Ishikawa (cell line): ENCODE results near the gene DCLRE1A.

Experiments used
- CEBPB ChIP-seq: IDR thresholded peaks from 2 replicates; pipeline ENCODE4 v1.6.1; 2012
- CREB1 ChIP-seq: IDR thresholded peaks from 2 replicates; pipeline ENCODE4 v1.6.1; 2012; ENCODE audit warnings: low read depth
- EGR1 ChIP-seq: IDR thresholded peaks from 2 replicates; pipeline ENCODE4 v1.6.1; 2012
- EP300 ChIP-seq: IDR thresholded peaks from 2 replicates; pipeline ENCODE4 v1.6.1; 2012; ENCODE audit warnings: borderline replicate concordance
- FOXM1 ChIP-seq: IDR thresholded peaks from 2 replicates; pipeline ENCODE4 v1.6.1; 2012; ENCODE audit warnings: low read depth, borderline replicate concordance
- MAX ChIP-seq: IDR thresholded peaks from 2 replicates; pipeline ENCODE4 v1.6.1; 2012
- NFIC ChIP-seq: IDR thresholded peaks from 2 replicates; pipeline ENCODE4 v1.6.1; 2012
- RAD21 ChIP-seq: IDR thresholded peaks from 2 replicates; pipeline ENCODE4 v1.6.1; 2012; ENCODE audit warnings: low read depth
- REST ChIP-seq: IDR thresholded peaks from 2 replicates; pipeline ENCODE4 v1.6.1; 2012; ENCODE audit warnings: low read depth, mild to moderate bottlenecking
- TAF1 ChIP-seq: IDR thresholded peaks from 2 replicates; pipeline ENCODE4 v1.6.1; 2012; ENCODE audit warnings: low read depth, mild to moderate bottlenecking
- TCF12 ChIP-seq: IDR thresholded peaks from 2 replicates; pipeline ENCODE4 v1.6.1; 2012; ENCODE audit warnings: low read depth
- TEAD4 ChIP-seq: IDR thresholded peaks from 2 replicates; pipeline ENCODE4 v1.6.1; 2012
- USF1 ChIP-seq: IDR thresholded peaks from 2 replicates; pipeline ENCODE4 v1.6.1; 2012
- YY1 ChIP-seq: IDR thresholded peaks from 2 replicates; pipeline ENCODE4 v1.6.1; 2012; ENCODE audit warnings: low read depth
- ZBTB7A ChIP-seq: IDR thresholded peaks from 2 replicates; pipeline ENCODE4 v1.6.1; 2012; ENCODE audit warnings: low read depth

The DCLRE1A gene

GRCh38 chr10:113854013-113854760 lies at the start of gene DCLRE1A, which contains the start of gene NHLRC2:
TSS of gene DCLRE1A (minus strand) at chr10:113854082. CDS start at chr10:113853182, 900 bp downstream.
TSS of gene NHLRC2 (plus strand) at chr10:113854661. CDS start at chr10:113854873, 212 bp downstream.
- 0 out of 2 replicates have a peak, but pooled peaks have one; percentile 10 for TF ChIP-seq REST
- peak; percentile 74 for TF ChIP-seq FOXM1
- TF ChIP-seq CREB1: no peak
- peak; percentile 78 for TF ChIP-seq MAX
- 0 out of 2 replicates have a peak, but pooled peaks have one; percentile 6 for TF ChIP-seq TEAD4
- peak; percentile 86 for TF ChIP-seq ZBTB7A
- no peak for TF ChIP-seq EGR1
- peak; percentile 72 for TF ChIP-seq EP300
- TF ChIP-seq TAF1: peak; percentile 69; the same call in 1 of the 2 replicates
- peak; percentile 19; the same call in 1 of the 2 replicates for TF ChIP-seq TCF12

GRCh38 chr10:113899952-113900598 lies 46.2 kb upstream of the DCLRE1A start:
- TF ChIP-seq NFIC (no peak), REST (no peak), FOXM1 (no peak), ZBTB7A (no peak), MAX (no peak), CREB1 (no peak), TAF1 (no peak), YY1 (no peak), EP300 (no peak), CEBPB (no peak), RAD21 (no peak), EGR1 (no peak), USF1 (no peak), TCF12 (no peak), TEAD4 (no peak)

- TF ChIP-seq ZBTB7A: no peak
- TF ChIP-seq MAX: no peak
- peak; percentile 48 for TF ChIP-seq NFIC
- no peak for TF ChIP-seq TEAD4
- TF ChIP-seq EP300: no peak
- TF ChIP-seq USF1: no peak
- TF ChIP-seq FOXM1: no peak
- no peak for TF ChIP-seq TCF12
Measured at GRCh38 chr10:113897693-113898618, 44.1 kb upstream of the DCLRE1A start.

GRCh38 chr10:113895018-113895417 lies 41.1 kb upstream of the DCLRE1A start:
- TF ChIP-seq USF1 (no peak), CREB1 (no peak), TAF1 (no peak), FOXM1 (no peak), TCF12 (no peak), MAX (no peak), CEBPB (no peak), TEAD4 (no peak)
